Activated T-cell treated with anti-CD3 and anti-CD28 coated beads for 48 hours (primary cell): ENCODE data around the gene PHETA1.

Source experiments
- DNase-seq: peaks from one replicate; pipeline ENCODE4 v3.0.0-alpha.2; 2020; ENCODE audit warnings: low read depth

Gene PHETA1

DNA sequence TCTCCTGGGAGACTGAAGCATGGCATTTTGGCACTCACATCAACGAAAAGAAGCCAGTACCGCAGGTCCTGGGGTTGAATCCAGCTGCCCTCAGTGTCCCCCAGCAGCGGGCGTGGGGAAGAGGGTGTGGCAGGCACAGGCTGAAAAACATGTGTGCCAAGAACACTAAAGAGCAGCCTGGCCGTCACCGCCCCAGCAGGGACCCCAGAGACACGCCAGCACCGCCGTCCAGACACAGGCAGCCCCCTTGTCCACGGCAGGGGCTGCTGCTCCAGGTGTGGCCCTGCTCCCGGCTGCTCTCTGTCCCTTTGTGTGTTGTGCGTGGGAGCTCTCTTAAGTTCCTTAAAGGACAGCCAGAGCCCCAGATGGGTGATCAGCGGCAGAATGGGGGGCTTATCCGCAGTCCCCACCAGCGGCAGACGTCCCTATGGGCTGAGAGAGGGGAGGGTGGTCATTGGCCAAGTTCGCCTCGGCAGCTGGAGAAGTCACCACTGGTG is 556 bp downstream of the PHETA1 start:
- no peak for DNase-seq

DNA sequence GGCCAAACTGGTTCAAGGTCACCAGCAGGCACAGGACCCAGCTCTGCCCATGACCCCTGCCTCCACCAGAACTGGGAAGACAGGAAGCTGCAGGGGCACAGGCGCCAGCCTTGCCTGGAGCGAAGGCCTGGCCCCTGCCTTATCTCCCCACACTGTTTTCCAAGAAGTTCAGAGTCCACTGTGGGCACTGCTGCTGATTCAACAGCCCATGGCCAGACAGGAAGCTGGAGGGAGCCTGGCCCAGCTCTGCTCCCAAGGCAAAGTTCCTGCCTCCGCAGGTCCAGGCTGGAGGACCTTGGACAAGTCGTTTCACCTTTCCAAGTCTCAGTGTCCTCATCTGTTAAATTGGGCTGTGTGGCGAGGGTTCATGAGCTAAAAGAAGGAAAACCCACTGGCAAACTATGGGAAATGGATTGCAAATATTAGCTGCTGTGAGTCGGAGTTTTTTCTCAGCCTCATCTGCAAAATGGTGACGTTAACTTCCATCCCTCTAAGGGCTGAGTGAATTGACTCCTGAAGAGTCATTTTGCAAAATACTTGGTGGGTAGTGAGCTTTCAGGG is 1.2 kb downstream of the PHETA1 start:
- DNase-seq, result no peak

DNA sequence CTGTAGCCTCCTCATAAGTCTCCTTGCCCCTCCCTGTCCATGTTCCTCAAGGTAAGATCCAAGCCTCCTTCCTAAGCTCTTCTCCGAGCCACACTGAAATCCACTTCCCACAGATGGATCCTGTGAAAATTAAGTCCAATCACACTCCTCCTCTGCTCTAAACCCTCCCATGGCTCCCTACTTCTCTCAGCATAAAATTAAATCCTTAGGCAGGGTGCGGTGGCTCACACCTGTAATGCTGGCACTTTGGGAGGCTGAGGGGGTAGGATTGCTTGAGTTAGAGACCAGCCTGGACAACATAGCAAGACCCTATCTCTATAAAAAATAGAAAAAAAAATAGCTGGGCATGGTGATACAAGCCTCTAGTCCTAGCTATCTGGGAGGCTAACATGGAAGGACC is 2.3 kb downstream of the PHETA1 start:
- no peak for DNase-seq

DNA sequence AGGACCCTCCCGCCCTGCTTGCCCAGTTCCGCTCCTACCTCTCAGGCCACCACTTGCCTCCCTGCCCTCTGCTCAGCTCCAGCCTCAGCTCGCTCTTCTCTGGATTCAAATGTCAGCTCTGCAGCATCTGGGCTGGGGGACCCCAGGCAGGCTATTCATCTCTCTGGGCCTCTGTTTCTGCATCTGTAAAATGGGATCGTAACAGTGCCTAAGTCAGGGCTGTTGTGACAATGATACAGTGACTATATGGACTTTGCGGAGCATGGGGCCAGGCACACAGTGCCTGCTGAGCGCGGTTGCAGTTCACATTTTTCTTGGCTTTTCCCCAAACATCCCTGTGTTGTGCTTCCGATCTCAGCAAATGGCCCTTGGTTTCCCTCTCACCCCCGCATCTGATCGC is 2.8 kb downstream of the PHETA1 start:
- DNase-seq, result no peak

DNA sequence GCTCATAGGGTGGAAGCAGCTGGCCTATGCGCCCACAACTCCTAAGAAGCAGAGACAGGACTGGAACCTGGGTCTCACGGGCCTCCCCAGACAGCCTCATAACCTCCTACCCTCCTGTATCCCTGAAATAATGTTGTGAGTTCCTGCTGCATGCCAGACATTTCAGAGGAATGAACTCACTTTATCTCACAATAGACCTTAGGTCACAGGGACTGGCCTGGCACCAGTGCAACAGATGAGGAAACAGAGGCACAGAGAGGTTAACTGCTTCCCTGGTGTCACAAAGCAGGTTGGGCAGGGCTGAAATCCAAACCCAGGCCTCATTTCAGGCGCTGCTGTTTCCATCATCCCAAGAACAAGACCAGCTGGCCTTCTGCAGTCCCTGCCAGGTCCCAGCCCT is 5.3 kb downstream of the PHETA1 start:
- no peak for DNase-seq

DNA sequence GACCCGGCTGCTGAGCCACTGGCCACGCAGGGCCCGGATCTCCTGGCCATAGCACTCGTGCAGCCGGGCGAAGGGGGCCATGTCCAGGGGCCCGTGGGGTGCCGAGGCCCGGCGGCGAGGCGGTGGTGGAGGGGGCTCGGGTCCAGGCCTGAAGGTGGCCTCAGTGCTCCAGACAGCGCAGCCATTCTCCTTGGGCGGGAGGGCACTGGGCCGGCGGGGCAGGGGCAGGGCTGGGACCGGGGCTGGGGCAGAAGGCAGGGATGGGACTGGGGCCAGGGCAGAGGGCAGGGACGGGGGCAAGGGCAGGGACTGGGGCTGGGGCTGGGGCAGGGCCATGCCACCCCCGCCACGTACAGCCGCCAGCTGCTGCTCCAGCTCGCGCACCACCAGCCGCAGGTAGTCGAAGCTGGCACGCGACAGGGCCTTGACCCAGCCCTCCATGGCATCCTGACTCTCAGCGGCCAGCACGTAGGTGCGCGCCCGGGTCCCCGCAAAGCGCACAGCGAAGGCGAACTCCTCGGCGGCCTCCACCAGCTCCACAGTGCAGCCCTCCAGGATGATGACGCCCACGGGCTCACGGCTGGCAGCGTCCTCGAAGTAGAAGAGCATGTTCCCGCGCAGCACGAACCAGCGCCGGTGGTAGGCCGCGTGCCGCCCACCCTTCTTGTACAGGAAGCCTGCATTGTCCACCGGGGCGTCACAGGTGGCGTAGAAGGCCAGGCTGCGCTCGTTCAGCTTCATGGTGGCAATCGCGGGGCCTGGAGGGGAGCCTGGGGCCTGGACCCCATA is 6.0 kb downstream of the PHETA1 start:
- DNase-seq, result no peak

DNA sequence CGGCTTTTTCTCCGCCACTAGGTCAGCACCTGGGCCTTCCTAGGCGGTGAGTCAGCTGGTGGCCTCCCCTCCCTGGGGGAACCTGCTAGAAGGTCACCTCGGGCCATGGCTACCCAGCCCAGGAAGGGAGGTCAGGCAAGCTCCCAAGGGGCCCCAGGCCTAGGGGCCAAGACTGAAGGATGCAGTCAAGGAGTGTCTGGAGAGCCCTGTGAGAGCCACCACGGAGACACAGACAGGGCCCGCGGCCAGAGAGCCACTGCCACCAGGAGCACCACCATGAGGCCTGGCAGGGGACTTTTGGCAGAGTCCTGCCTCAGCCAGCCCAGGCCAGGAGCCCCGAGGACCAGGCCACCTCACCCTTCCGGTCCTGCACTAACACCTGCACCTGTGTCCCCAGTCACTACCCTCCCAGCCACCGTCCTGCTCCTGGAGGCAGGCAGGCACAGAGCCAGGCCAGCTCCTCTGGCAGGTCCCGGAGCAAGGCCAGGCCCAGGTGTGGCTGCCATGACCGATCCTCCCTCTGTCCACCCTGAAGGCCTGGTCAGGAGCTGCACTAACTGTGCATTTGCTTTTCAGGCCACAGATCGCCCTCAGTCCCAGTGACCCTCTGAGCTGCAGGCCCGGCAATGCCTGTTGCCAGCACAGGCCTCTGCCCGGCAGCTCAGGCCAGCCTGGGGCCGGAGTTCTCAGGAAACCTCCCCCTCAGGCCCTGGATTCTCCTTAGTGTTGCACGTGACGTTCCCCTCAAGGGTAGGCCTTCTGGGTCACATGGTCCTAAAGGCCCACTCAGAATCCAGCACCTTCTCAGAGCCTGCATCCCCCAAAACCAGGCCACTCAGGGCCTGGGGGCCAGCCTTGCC is 6.9 kb downstream of the PHETA1 start:
- DNase-seq, result no peak

DNA sequence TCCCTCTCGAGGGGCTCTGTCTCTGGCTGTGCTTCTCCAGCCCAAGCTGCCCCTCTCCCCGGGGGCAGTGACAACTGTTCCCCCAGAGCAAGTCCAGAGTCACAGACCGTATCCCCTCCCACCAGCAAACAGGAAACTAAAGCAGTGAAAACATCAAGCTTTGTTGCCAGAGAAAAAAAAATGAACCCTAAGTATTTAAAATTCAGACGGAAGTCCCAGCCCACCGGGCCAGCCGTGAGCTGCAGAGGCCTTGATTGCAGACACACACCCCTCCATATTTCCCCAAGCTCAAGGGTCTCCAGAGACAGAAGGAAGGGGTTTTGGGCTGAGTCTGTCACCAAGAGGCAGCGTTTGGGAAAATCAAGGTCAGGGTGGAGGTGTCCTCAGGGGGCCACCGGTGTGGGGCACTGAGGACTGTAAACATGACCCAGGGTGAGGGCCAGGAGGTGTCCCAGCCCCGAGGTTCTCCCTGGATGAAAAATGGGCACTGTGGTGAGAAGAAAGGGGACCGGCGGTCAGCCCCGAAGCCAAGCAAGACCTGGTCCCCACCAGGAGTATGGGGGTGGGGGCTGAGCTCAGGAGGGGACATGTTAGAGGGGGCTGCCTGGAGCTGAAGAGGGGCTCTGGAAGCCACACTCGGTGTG is 7.7 kb downstream of the PHETA1 start:
- DNase-seq, result no peak

DNA sequence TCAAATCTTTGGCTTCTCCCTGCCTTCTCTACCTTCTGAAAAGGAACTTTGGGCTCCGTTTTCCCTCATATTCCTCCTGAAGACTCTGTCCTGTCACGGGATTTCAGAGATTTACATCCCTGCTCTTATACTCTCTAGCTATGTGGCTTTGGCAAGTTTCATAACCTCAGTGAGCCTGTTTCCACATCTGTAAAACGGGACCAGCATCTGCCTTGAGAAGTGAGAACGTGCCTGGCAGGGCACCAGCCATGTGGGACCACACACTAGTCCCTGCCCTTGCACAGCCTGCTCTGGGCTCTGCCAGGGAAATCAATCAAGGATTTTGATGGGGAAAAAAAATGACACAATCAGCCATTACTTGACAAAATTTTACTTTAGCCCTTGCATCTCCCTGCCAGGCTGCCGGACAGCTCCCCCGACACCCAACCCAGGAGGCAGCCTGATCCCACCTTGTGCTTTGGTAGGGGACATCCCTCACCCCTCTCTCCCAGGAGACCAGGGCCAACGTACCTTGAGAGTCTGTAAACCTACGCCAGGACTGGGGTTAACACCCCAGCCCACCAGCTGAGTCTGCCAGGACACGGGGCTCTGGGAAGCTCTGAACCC is 8.5 kb downstream of the PHETA1 start:
- no peak for DNase-seq

DNA sequence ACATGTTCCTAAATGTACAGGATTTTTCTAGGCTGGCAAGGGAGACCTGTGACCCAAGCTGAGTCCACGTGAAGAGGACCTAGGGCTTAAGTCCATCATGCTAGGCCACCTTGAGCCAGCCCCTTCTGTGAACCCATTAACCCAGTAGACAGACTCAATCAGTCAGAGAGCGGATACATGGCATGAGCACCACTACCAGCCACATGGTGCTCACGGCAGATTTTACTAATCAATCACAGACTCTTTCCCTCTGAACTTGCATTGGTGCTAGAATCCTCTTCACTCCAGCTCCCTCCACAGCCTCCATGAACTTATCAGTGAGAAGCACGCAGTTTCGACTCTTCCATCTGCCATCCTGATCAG is 9.0 kb downstream of the PHETA1 start:
- no peak for DNase-seq

DNA sequence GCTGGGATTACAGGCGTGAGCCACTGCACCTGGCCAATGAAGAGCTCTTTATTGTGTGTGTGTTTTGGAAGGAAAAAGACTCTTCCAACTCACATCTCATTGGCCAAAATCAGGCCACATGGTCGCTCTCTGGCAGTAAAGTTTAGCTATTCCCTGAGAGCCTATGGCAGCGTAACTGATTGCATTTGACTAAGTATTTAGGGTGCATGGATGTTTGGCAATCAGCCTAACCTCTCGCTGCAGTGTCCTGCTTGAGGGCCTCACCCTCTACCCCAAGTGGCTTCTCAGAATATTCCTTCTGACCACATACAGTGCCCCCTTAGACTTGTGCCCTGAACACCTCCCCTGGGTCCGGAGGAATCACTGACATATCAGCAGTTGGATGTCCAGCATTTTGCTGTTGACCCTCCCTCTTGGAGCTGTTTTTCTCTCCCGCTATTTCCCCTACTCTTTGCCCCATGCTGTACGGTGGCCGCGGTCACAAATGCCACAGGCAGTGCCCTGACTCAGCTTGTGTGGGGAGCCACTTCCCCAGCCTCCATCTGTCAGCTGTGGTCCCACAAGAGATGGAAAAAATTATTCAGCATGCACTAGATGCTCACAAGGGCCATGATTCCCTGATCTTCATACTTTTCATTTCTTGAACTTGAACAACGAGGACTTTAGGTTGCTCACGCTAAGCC is 9.5 kb downstream of the PHETA1 start:
- peak; percentile 46 for DNase-seq

DNA sequence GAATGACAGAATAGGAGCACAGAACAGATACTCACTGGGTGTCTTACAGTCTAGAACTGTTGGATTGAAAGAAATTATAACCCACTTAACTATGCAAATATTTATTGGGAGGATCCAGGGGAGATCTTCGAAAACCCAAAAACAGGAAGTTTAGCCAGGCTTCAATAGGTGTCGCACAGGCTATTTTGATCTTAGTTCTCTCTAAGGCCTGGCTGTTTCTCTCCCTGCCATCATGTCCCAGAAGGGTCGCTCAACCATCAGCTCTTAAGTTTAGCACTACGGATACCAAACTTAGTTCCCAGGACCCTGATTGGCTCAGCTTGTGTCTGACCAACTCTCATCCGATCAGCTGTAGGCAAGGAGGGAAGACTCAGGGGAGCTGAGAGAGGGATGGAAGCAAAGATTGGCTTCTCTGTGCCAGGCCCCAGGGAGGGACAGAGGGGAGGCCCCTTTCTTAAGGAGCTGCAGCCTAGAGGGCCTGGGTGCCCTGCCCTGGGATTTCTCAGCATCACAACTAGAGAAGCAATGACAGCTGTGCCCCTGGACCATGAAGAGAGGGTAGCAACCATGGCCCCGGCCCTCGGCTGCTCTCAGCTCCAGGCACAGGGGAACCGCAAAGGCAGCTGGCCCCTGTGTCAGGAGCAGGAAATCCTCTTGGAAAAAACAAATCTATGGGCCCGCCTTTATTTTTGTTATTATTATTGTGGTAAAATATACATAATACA is 13.5 kb downstream of the PHETA1 start:
- no peak for DNase-seq

DNA sequence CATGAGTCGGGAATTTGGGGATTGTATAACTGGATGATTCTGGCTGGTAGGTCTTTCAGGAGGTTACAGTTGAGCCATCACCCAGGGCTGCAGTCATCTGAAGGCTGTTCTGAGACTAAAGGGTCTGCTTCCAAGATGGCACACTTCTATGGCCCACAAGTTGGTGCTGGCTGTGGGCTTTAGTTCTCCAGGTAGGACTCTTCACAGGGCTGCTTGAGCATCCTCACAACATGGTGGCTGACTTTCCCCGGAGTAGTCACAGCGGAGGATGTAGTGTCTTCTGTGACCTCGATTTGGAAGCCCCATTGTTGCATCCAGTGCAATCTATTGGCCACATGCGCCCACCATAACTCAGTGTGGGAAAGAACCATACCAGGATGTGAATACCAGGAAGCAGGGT is 14.4 kb downstream of the PHETA1 start:
- no peak for DNase-seq

DNA sequence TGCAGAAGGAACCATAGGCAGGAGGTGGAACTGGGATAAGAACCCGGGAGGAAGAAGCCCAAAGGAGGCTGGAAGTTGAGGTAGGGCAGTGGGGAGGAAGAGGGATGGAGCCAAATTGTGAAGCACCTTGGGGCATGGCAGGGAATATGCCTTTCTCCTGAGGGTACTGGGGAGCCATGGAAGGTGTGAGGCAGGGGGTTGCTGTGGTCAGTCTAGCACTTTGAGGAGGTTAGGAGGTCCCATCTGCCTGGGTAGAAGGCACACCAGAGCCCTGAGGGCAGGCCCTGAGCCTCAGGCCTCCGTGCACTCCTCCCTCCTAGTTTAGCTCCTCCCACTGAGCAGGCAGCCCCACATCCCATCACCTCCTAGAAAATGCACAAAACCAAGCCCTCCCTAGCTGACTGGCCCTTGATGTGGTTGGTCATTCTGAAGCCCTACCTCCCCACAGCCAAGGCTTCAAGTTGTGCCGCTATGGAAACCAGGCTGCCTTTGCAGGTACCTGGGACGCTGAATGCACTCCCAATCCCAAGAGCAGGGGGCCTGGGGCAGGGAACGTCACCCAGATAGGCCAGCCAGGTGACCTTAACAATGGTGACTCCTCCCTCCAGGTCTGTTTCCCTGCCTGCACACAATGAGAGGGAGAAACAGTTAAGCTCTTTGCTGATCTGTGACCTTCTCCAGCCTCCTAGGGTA is 15.1 kb downstream of the PHETA1 start:
- no peak for DNase-seq

DNA sequence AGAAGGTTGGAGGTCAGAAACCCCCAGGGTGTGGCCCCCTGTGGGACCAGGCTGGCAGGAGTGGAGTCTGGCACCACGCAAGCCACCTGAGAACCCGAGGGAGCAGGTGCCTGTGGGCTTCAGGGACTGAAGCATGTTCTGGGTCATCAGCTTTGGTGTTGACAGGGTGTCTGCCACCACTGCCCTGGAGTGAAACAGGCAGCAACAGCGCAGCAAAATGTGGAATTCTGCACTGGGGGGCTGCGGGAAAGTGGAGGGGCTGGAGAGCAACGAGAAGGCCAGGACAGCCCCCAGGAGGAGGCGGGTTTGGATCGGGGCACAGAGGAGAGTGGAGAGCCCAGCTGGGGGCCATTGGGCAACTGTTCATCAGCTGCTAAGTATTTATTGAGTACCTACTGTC is 15.9 kb downstream of the PHETA1 start:
- no peak for DNase-seq

DNA sequence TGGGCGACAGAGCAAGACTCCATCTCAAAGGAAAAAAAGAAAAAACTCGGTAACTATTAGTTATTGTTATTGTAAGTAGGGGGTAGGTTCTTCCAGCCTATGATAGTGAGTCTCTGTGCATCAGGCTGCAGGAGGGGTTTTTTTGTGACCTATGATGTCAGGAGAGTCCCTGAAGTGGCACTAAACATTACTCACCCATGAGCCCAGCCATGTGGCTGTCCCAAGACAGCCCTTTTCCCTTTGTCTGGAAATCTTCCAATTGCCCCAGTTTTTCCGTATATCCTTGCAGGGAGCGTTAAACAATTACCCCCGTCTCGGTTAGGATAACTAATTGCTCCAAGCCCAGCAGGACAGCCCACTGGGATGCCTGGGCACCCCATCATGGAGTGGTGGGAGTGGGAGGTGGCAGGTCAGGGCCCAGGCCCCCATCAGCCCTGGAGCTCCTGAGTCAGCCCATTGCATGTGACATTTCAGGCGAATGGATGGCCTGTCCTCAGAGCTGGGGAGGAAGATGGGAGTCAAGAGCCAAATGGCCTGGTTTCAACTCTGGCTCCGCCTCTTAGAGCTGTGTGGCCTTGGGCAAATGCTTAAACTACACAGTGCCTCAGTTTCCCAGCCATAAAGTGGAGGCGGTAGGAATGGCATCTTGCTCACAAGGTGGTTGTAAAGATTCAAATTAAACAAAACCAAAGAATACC is 16.4 kb downstream of the PHETA1 start:
- no peak for DNase-seq

DNA sequence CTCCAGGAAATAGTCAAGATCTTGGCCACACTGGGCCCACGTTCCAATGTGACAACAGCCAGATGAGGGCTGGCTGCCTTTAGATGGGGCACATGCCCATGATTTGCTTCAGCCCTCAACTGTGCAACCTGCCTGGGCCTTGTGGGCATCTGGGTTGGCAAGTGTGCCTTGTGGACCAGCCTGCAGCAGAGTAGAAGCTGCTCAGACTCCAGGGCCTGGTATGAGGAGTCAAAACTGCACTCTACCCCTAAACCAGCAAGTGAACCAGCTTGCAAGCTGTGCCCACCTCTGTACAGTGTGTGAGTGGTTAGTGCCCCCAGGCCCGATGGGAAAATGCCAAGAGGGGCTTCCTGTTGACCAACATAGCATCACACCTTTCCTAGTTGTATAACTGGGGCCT is 17.9 kb downstream of the PHETA1 start:
- no peak for DNase-seq

DNA sequence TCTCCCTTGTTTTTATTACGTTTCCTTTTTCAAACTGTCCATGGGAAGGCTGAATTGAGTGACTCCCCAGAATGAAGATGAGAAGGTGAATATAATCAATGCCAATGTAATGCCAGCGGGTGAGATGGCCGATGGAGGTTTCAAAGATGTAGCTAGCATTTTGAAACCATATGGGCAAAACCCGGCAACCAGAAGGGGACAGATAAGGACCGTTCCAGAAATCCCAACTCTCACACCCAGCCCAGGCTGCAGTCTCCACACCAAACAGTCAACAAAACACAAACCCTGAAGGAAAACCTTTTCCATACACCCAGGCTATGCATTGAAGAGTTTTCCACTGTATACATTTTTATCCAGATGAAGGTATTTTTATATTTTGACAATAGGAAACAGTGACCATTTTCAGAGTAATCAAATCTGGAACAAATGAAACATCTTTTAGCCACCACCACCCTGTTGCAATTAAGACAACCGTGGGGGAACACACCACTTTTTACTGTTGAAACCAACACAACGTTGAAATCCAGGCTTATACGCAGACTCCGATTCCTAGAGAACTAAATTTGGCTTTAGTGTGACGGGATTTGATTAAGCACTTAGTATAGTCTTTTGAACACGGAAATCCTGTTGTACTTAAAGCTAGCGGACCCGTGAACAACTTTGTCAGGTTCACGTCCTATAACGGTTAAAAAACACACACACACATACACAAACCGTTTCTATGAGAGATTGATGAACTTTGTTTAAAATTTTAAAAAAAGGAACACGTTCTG is 19.0 kb downstream of the PHETA1 start:
- no peak for DNase-seq
